HPDE6-E6E7 (cell line): ENCODE data around the gene SFXN1.
A peak's percentile ranks its signal among the peaks of the same experiment; 100 is the strongest.
"Not testable (repeated sequence)": the region's sequence is repeated elsewhere in the genome, so short reads cannot be mapped to it uniquely, and the experiment has no call there.

Experiments used
- DNase-seq: peaks from one replicate; pipeline ENCODE4 v3.0.0; 2011; ENCODE audit warnings: missing footprints; ENCODE audit errors: extremely low spot score

The SFXN1 gene, protein sequence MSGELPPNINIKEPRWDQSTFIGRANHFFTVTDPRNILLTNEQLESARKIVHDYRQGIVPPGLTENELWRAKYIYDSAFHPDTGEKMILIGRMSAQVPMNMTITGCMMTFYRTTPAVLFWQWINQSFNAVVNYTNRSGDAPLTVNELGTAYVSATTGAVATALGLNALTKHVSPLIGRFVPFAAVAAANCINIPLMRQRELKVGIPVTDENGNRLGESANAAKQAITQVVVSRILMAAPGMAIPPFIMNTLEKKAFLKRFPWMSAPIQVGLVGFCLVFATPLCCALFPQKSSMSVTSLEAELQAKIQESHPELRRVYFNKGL

DNA sequence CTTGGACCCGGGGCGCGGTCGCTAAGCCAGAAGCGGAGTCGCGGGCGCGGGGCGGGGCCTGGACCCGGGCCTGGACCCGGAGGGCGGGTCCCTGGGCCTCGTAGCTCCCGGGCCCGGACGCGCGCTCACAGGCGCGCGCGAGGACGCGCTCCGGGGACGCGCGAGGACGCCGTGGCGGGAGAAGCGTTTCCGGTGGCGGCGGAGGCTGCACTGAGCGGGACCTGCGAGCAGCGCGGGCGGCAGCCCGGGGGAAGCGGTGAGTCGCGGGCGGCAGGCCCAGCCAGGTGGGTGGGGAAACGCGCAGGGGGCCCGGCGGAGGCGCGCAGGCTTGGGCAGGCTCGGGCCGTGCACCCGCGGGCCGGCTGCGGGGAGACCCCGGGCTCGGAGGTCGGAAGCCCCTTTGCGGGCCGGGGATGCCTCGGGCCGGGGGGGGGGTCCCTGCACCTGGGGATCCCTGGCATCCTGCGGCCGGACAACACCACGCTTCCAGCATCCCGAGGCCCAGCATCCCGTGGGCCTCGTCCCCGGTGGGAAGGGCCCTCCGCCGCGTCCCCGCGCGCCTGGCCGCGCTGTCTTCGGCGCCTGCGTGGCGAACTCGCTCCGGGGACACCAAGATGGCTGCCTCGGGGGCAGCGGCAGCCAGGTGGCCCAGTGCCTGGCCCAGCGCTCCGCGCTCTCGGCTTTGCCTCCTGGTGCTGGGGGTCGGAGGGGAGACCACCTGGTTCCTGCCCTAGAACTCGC lies at the start of gene SFXN1:
Gene SFXN1 (plus strand): TSS at position 177 of the 741 bp plus-strand sequence. CDS start 13,544 bp downstream, outside the sequence.
- DNase-seq = peak; percentile 81

- no peak for DNase-seq
Observed at GRCh38 chr5:175434800-175435199, 43.6 kb upstream of the SFXN1 start.

DNA sequence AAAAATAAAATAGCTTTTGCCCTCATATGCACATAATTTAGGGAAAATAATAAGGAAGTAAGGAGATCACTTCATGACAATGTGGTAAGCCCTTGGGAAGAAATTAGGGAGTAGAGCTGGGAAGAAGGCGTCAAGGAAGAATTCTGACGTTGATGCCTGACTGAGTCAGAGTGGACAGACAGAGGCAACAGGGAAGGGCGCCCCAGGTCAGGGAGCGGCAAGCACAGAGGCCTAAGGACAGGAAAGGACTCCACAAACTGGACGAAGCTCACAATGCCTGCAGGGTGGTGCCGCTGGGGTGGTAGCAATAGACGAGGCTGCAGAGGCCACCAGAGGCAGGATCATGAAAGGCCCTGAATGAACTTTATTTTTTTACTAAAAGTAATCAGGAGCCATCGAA lies 42.0 kb upstream of the SFXN1 start:
- DNase-seq = no peak

DNA sequence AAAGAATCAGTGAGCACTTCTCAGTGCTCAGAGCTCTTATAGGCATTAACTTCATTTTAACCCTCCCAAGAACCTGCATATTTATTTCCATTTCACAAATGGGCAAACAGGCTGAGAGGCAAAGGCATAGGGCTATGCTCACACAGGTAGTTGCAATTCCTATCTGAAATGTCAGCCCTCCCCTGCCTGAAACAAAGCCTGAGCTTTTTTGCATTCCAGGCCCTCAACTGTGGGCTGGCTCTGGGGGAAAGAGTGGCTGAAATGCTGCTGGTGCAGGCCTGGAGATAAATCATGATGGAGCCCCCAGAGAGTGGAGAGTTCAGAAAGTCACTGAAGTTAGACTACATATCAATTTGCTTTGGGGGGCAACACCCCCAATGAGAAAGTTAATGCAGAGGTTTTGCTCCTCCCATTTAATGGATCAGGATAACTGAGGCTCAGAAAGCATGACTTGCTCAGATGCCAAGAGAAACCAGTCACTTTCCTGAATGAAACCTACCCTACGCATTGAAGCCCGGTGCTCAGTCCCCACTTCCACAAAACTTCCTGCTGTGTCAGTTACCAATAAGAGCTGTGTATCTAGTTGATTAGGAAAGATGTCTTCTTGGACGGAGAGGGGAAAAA lies 40.0 kb upstream of the SFXN1 start:
- DNase-seq = no peak

DNA sequence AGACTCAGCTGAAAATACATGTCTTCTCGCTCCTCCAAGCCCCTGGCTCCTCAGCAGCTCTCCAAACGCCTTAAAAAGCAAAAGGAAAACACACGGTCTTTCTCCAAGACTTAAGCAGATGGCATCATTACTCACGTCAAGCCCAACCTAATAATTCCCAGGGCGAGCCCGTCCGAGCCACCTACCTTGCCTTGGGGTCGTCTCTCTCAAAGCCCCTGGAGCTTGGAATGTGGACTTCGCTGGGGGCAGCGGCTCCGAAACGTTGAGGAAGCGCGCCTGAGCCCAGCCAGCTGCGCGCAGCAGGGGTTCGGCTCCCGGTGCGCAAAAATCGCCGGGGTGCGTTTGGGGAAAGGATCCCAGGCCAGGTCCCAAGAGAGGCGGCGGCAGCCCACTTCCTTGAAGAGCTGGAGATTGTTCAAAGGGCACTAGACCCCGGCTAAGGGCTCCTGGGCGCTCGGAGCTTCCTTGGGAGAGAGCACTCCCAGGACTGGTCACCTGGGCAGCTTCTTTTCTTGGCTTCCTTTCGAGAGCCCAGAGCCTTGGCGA lies 34.8 kb upstream of the SFXN1 start:
- DNase-seq = no peak

DNA sequence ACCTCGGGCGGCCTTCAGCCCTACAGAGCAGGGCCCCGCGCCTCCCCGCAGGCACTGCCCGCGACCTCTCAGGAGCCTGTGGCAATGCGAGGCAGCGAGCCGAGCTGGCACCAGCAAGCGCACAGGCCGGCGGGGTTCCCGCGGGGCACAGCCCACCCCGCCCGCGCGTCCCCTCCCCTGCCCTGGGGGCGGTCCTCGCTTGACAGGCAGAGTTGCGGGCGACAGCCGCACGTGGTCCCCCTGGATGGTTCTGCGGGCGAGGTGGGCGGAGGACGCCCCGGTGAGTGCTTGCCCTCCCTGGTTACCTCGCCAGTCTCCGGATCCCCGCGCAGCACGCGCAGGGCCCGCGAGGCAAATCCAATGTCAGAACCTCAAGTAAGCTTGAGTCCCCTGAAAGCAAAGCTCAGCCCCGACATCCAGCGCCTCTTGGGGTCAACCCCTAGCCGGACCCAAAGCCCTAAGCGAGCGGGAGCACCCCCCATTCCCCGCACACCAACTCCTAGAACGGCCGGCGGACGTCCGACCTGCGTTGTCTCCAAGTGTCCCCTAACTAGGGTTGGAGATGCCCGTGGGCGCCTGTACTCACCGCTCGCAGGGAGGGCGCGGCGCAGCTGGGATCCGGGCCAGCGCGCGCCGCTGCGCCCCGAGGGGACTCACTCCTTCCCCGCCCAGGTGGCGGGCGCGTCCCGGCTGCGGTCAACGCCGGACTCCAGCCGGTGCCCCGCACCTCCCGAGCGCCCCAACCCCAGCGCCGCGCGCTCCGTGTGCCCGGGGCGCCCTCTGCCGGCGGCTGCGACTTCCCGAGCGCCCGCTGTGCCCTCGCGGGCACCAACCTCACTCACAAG lies 34.1 kb upstream of the SFXN1 start, which contains the start of gene DRD1:
Gene DRD1 (minus strand): TSS at position 123 of the 845 bp plus-strand sequence. CDS start 1,083 bp downstream, outside the sequence.
- DNase-seq = no peak

DNA sequence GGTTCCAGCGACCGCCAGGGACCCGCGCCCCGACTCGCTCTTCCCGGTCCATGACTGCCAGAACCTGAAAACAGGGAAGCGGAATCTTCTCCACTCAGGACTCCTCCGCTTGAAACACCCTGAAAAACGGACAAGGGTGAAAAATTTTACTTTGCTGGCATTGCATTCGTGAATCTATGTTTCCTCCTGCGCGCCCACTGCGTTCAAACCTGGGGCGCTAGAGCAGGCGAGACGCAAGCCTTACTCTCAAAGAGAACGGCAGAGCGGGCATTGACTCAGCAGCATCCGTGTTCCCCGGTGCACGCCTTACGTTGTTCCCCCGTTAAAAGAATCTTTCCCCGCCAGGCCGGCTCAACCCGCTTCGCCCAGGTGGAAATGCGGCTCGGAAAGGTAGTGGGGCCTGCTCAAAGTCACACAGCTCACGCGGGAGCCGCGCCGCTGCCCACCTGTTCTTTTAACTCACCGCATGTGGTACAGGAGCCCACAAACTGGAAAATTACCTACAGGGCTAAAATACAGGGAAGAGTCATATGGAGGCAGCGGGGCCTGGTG lies 33.4 kb upstream of the SFXN1 start:
- no peak for DNase-seq

DNA sequence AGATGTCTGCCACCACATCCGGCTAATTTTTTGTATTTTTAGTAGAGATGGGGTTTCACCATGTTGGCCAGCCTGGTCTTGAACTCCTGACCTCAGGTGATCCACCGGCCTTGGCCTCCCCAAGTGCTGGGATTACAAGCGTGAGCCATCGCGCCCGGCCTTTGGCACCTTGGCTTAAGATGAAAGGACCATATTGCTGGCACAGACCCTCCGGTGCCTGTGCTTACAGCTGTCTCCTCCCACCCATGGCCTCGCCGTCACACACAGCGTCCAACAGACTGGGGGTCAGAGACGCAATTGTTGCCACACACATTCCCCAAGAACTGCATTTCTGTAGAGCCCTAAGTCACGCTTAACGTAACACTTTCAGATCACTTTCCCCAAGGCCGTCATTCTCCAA lies 32.0 kb upstream of the SFXN1 start:
- not testable (repeated sequence) for DNase-seq

GRCh38 chr5:175447571-175447970 lies 30.8 kb upstream of the SFXN1 start:
- DNase-seq = no peak

- DNase-seq = no peak
Observed at GRCh38 chr5:175448276-175448675, 30.1 kb upstream of the SFXN1 start.

DNA sequence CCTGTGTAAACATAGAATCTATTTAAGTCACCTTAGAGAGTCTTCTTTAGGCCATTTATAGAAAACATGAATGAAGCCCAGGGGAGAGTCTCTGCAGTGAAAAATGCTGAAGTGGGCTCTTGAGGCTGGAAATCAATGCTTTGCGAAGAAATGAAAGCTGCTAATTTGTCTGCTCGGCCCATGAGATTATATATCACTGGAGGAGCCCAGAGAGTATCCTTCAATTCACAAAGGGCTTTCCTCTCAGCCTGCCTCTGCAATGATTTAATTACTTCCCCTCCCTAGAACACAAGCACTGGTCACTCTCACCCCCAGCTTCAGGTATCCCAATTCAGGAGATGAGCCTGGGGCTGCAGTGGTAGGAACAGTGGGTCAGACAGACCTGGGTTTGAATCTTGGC lies 26.2 kb upstream of the SFXN1 start:
- DNase-seq = no peak

- not testable (repeated sequence) for DNase-seq
Observed at GRCh38 chr5:175454338-175454737, 24.0 kb upstream of the SFXN1 start.

GRCh38 chr5:175456105-175456742 lies 22.1 kb upstream of the SFXN1 start:
- no peak for DNase-seq

GRCh38 chr5:175457466-175457865 lies 20.9 kb upstream of the SFXN1 start:
- DNase-seq = no peak

DNA sequence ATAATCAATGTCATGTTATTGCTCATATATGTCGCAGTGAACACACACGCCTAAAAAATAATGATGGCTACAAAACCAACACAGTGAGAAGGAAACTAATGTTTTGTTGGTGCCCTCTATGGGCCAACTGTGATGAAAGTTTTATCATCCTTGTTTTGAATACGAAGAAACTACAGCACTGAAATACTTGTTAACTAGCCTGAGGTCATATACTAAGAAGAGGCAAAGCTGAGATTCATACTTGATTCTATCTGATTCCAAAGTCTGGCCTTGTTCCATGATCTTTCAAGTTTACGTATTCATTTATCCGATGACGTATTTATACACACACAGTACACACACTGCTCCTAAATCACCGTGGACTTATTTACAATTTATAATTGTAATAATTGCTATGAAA lies 18.2 kb upstream of the SFXN1 start:
- DNase-seq = no peak

- DNase-seq = no peak
Observed at GRCh38 chr5:175460552-175460951, 17.8 kb upstream of the SFXN1 start.

- no peak for DNase-seq
Observed at GRCh38 chr5:175461370-175461769, 17.0 kb upstream of the SFXN1 start.

GRCh38 chr5:175463641-175464040 lies 14.7 kb upstream of the SFXN1 start:
- DNase-seq = no peak

DNA sequence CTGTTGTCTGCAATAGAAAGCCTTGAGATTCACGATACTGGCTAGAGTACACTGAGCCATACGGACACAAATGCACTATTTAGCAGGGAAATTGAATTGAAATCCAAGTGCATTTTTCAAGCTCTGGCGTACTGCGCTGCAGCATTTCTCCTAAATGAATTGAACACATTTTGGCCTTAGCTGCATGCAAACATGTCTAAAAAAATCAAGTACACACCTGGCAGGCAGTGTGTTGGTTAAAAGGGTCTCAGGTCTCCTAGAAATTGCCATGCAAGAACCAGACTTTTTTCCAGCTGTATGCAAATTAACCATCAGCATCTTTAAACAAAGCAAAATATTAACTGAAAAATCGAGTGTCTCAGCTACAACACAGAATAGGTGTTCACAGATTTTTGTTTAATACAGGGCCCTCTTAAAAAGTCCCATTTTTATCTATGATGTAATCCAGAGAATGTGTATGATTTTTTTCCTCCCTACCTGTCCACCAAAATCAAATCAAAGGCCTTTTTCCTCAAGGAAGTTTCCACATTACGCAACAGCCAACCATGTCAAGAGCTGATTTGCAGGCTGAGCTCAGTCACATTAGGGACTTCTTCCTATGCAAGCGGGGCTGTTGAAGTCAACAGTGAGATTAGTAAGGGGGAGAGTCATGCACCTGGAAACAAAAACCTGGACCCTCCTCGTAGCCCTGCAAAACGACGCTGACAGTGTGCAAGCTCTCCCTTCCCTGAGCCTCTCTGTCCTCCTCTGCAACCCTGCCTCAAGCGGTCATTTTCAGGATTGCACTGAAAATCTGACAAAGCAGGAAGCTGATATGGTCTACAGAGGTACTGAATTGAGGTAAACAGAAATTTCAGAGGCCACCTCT lies 14.1 kb upstream of the SFXN1 start:
- DNase-seq = no peak

- no peak for DNase-seq
Observed at GRCh38 chr5:175464942-175465233, 13.5 kb upstream of the SFXN1 start.
